ENCODE data around the gene RALGPS2.
"Not testable (repeated sequence)": the region's sequence is repeated elsewhere in the genome, so short reads cannot be mapped to it uniquely, and the experiment has no call there.

The RALGPS2 gene

DNA sequence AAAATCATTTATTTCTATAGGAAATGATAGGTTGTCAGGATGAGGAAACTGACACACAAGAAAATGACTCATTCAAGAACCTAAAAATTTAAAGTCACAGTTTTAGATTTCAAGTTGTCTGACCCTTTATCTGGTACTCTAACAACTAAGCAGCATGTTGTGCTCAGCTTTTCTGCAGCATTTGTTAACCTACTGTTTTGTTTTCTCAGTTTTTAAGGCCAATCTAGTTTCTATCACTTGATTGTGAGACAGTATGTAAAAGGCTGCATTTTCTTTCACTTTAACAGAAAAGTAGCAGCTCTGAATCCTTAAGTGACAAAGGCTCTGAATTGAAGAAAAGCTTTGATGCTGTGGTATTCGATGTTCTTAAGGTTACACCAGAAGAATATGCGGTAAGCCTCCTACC, 59.1 kb downstream of the RALGPS2 start:
- no peak for DNase-seq

DNA sequence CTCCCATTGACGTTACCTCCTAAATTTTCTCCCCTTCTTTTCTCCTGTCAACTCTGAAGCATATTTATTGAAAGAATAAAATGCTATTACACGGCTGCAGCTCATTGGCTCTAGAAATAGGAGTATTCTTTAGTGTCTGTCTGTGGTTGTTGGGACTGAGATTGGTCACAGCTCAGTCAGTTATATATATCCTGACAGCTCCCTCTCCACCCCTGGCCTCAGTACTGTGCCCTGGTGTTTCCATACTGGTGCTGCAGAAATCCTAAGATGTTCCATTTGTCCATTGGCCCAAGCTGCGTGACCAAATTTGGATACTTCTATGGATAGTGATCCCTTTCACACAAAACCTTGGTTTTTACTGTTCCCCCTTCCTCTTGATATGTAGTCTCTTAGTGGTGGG, 67.3 kb downstream of the RALGPS2 start:
- no peak for DNase-seq

DNA sequence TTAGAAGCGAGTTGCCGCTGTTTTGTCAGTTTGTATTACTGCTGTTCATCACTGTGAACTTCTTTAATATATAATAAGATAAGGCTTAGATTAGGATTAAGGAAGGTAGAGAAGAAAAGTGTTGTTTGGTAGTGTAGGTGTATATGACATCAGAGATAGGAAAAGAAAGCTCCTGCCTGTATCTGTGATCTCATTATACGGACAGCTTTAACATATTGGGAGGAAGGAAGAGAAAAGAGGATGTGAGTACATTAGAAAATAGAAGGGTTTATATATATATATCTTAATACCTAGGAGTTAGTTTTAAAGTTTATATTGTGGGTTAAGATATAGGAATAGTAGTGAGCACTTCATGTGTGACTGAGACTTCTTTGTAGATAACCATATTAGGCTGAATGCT, 71.0 kb downstream of the RALGPS2 start:
- DNase-seq = no peak

DNA sequence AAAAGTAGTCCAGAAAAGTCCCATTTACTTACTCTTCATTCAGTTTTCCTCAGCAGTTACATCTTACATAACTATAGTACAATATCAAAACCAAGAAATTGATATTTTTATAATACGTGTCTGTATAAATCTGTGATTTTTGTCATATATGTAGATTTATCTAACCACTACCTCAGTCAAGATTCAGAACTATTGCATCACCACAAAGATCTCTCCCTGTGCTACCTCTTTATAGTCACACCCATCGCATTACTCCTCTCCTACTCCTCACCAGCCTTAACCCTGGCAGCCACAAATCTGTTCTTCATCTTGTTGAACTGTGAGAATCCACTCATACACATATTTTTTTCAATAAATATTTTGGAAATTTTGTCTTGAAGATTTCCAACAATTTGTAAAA, 72.5 kb downstream of the RALGPS2 start:
- DNase-seq = no peak

DNA sequence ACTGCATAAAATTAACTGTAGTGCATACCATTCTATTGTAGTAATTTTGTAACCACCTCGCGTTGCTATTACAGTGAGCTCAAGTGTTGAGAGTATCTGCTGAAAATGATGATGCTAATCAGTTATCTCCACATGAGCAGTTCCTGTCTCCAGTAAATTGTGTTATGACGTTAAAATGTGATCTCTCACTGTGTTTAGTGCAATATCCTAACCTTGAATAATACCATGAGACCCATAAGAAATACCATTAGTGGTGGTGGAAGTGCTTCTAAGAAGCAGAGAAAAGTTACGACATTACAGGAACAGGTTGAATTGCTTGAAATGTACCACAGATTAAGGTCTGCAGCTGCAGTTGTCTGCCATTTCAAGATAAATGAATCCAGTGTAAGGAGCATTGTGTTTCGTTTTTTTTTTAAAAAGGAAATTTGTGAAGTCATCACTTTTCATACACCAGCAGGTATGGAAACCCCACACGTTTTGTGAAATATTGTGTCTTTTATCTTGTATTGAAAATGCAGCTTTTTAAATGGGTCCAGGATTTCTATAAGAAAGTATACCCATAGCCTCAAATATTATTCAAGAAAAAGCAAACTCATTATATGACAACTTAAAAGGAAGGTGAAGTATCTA, 73.3 kb downstream of the RALGPS2 start:
- DNase-seq = no peak

DNA sequence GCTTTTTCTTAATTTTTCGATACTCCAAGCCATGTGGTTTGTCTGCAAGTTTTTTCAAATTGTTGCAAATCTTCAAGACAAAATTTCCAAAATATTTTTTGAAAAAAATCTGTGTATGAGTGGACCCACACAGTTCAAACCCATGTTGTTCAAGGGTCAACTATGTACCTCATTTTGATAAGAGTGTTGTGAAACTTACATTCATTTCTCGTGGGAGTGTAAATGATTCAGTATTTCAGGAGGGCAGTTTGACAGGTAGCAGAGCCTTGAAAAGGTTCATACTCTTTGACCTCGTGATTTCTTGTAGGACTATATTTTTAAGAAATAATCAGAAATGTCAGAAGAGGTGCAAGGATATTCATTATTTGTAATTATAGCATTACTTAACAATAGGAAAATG, 77.8 kb downstream of the RALGPS2 start:
- no peak for DNase-seq

DNA sequence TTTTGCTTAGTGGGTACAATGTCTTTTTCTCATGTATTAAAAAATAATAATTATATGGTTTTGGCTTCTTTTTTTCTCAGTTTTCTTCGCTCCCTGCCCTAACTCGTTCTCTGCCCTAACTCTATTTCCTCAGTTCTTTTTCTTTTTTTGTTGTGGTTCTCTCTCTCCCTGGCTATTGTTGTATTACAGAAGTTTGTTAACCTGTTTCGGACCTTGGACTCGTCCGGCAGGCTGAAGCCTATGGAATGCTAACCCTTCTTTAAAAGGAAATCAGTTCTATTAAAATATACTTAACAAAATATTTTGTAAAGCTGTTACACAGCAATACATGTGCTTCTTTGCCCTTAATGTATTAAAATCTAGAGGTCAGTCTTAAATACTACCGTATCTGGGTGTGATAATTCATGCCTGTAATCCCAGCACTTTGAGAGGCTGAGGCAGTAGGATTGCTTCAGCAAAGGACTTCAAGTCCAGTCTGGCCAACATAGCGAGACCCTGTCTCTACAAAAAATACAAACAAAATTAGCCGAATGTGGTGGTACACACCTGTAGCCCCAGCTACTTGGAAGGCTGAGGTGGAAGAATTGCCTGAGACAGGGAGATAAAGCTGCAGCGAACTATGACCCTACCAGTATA, 81.7 kb downstream of the RALGPS2 start:
- DNase-seq = no peak

DNA sequence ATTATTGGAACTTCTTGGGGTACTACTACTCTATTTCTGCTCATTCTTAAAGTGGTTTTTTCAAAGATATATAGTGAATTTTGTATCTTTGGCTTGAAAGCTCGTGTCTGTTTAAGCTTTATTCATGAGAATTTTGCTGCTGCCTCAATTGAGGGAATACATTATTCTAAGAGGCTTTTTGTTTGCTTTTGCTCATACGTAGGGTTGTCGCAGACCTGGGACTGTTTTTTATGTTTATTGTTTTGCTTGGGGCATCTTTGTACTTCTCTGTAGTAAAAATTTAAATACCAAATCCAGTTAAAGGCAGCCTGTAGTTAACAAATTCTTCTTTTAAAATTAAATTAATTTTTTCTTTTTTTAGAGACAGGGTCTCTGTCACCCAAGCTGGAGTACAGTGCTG, 83.5 kb downstream of the RALGPS2 start:
- DNase-seq = no peak

DNA sequence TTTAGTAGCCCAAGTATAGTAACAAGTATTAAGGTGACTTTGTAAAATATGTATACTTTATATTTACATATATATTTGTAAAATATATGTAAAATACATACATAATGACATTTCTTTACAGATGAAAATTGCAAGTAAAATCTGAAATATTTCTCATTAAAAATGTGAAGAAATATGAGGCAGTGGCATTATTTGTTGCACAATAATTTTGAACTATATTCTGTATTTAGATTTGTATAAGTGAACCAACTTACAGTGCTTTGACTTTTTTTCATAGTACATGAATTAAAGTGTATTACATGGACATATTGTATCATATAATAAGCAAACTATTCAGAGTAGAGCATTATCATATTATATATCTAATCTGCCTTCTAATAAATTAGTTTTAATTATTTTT, 85.5 kb downstream of the RALGPS2 start:
- DNase-seq = no peak

DNA sequence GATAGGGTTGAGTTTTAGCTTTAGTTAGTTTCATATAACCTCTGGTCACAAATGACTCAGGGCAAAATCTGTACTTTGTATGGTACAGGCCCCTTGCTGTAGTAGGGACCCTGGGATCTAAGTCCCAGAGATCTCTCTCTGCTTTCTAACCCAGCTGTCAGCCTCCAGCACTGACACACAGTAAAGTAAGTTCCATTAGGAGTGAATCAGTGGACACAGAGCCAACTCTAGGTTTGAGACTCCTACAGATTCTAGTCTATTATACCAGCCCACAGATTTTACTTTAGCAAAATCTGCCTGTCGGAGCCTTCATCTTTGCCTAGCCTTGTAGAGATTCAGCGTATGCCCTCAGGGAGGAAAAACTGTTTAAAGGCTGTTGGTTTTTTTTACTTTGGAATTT, 93.4 kb downstream of the RALGPS2 start:
- DNase-seq = no peak

DNA sequence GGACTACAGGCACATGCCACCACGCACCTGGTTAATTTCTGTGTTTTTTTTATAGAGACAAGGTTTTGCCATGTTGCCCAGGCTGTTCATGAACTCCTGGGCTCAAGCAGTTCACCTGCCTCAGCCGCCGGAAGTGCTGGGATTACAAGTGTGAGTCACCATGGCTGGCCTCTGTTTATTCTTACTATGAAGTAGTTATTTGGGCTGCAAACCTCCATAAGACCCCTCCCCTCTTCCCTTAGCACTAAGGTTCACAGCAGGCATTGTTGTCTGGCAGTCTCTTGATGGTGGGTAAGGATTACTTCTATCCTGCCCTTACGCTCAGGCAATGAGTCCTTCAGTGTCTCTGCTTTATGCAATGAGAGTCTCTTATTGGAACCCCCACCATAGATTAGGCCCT, 94.1 kb downstream of the RALGPS2 start:
- no peak for DNase-seq

DNA sequence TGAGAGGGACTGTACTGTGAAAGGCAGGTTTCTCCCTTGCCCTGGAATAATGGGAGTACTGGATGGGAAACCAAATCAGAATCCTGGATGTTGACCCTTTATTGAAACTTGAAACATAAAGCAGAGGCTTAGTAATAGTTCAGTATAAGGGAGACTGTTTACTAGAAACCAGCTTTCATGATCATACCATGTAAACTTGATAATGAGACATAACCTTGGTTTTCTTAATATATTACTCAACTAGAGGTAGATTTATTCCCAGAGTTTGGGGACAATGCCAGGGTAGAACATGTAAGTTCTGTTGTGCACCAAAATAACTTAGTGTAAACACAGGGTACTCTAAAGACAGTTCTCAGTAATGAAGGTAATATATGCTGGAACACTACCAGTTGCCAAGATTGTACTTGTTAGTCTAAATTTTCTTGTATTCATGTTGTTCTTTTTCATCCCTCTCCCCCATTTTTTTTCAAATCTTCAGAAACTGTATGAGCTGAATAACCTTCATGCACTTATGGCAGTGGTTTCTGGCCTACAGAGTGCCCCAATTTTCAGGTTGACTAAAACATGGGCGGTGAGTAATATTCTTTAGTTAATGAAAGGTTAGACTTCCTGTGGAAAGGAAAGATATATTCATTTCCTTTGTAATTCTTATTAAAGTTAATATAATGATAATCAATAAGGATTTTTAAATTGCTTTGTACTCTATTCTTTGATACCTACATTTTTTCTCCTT, 96.3 kb downstream of the RALGPS2 start:
- DNase-seq = no peak

DNA sequence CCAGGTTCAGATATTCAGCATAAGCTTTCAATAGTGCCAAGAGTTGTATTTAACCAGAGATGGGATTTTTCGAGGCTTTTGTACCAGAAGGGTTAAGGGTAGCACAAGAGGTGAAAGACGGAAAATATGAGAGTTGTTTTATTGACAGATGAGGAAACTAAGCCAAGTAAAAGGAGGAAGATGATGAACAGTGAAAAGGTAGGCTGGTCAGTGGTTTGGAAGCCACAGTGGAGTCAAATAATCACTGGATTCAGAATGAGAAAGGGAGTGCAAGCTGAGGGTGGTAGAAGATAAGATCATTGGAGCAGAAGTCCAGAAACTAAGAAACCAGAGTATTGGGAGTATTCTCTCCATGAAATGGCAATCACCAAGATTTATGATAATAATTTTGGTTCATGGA, 100.1 kb downstream of the RALGPS2 start:
- no peak for DNase-seq

DNA sequence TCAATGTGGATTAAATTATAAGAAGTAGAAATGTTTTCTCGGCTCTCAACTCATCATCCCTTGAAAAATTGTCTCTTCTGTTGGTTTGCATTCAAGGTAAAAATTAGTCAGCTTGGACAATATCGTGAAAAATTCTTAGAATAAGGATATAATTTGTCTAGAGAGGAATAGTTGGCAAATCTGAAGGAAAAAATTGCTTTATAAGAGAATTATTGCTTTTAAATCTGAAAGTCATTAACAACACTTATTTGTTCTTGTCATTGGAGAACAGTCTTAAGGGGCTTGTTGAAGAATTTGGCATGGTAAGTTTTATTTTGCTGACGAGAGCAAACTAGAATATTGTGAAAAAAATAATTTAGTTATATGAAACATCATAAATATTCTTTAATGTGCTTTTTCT, 119.4 kb downstream of the RALGPS2 start:
- no peak for DNase-seq

DNA sequence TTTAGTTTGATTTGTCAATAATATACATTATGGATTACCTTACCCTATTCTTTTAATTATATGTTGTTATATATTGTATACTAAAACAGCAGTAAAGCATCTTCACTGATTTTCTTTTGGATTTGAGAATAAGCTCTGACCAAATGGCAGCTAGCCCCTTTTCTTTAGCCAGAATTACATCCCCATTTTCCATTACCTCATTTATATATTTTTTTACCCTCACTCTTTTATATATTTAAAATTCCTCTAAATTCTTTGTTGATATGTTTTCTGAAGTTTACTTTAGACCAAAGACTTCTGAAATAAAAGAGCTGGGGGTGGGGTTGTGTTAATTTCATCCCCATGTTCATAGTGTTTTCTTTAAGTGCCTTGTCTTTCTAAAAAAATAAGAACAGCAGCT, 121.3 kb downstream of the RALGPS2 start:
- DNase-seq = no peak

DNA sequence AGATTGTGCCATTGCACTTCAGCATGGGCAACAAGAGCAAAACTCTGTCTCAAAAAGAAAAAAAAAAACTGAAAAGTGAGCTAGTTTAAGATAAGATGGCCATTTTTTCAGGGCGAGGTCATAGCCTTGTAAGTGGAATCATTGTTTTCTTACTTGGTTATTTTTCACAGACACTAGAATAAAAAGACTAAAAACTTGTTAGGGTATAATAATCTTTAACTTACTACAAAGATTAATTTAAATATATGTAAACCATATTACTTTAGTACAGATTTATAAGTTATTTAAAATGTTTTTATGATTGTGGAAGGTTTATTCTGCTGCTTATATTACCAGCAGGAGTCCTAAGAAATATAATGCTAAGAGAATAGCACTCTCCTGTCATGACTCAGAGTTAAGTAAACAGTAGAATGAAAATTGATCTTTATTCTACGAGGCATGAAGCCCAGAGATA, 122.4 kb downstream of the RALGPS2 start:
- DNase-seq = no peak

DNA sequence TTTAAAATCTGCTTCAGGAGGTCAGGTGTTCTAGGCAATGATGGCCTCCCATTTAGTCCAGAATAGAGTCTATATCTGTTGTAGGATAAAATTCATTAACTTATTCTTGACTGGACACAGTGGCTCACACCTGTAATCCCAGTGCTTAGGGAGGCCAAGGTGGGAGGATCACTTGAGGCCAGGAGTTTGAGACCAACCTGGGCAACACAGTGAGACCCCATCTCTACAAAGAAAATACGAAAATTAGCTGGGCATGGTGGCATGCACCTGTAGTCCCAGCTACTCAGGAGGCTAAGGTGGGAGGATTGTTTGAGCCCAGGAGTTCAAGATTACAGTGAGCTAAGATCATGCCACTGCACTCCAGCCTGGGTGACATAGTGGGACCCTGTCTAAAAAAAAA, 122.9 kb downstream of the RALGPS2 start:
- not testable (repeated sequence) for DNase-seq

DNA sequence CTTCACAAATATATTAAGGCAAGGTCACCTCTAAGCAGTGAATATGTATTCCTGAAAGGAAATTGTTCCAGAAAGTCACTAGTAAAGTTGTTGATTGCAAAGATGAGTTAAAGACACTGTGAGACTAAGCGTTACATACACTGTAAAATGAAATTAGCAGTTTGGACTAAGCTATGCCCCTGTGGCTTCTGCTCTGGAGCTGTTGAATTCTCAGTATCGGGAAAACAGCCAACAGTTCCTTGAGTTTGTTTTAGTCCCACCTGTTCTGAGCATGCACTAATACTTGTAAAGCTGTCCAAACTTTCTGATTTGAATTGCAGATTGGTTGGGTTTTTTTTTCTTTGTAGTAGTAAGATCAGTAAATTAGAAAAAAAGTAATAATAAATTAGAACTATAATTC, 124.9 kb downstream of the RALGPS2 start:
- no peak for DNase-seq

DNA sequence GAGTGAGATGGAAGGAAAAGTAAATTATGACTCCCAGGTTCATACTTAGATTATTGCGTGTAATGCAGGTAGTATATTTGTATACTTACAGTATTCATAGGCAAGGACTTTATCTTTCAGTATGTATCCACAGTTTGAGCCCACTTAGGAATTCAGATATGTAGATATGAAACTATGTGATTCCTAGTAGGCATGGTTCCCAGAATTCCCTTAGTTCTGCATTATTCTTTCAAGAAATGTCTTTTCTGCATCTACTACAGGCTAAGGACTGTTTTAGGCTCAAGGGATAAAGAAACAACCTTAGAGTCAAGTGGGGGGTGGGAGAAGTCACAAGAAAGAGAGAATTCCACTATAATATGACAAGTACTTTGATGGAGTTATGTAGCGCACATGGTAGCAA, 132.1 kb downstream of the RALGPS2 start:
- DNase-seq = no peak

DNA sequence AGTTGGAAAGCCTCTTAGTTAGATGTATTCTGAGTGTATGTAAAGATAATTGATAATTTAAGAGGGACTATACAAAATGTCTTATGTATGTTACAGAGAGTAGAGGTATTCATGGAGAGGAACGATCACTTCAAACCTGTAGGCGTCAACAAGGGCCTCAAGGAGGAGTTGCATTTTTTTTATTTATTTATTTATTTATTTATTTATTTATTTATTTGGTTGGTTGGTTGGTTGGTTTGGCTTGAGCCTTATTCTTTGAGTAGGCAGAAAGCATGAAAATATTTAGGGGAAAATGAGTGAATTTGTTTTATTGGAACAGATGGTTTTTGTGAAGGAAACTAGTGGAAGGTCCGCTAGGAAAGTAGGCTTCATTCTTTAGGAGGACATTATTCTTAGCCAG, 137.4 kb downstream of the RALGPS2 start:
- no peak for DNase-seq

DNA sequence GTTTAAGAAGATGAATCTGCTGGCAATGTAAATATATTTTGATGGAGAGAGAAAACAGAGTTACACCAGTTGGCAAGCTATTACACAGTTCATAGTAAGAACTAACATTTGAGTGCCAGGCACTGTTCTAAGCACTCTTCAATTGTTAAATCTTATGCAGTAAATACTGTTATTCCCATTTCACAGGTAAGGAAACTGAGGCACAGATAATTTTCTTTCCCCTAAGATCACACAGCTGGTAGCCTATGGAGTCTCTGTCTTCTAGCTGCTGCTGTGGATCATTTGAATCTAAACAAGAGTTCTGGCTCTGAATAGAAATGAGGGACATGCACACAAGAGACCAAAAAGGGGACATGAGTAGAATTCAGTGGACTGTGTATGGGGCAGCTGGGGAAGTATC, 137.8 kb downstream of the RALGPS2 start:
- DNase-seq = no peak

DNA sequence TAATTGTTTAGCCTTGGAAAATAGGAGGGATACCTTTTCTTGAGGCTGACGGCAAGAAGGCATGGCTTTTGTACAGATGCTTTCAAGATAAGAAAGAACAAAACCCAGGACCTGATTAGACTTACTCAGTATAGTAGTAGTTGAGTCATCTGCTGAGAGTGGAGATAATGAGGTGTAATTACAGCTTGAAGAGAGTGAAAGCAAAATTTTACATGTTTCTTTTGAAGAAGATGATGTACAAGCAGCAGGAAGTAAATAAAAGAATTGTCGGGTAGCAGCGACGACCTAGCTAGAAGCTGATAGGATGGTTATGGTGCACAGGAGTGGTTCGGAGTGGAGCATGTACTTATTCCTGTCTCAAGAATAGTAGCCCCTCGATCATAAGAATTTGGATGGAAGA, 139.3 kb downstream of the RALGPS2 start:
- no peak for DNase-seq

DNA sequence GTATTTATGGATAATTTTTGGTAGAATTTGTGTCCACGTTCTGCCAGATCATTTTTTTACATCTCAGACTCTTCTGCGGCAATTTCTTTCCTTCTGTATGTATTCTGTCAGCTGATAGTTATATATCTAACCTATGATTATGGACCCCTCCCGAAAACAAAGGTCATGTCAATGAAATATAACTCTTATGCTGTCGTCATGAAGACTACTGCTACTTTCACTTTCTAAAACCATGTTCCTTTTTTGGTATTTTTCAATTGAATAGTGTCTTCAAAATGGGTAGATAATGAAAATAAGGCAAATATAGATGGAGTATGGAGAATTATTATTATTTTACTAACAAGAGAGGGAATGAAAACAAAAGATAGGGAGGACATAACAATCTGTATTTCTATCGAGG, 142.6 kb downstream of the RALGPS2 start:
- no peak for DNase-seq

DNA sequence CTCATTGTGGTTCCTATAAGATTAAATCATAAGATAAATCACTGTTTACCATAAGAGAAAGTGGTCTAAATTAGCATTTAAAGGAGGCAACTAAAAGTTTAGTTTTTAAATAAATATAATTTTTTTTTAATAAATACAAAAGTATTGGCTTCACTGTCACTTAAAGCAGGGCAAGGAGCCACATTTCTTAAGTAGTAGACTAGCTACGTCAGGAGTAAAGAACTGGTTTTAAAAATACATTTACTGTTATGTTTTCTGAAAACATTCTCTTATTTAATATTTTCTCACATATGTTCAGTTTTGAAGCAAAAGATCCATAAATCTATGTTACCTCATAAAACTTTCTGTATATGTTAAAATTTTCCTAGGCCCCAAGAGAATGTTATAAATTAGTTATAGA, 143.7 kb downstream of the RALGPS2 start:
- no peak for DNase-seq
